Measurements from ENCODE around the gene CMSS1. TPM values are rescaled to one million over a fixed set of nuclear protein-coding genes. Genes with fewer than 3 reads are reported as not detected.
A peak's percentile ranks its signal among the peaks of the same experiment; 100 is the strongest.

Gene CMSS1
- polyA plus RNA-seq, 1 of the 3 experiments (the other 2 are of a cell fraction), result 9.1 TPM

GRCh38 chr3:99825004-99825640 is 7.5 kb downstream of the CMSS1 start:
- H2AFZ ChIP-seq (ENCODE audit: low read depth), result peak overlapping the region; percentile 23; the same call in 1 of the 2 replicates
- peaks cover 0 to 9% of the 10 kb centered on the region in 2 experiments for H3K4me1 ChIP-seq (ENCODE audit: control insufficient read depth in 1 of 2, insufficient read depth in 2 of 2, low read depth in 1 of 2, low read length in 1 of 2)
- no peaks in the 10 kb centered on the region for H3K27me3 ChIP-seq (ENCODE audit: insufficient read depth)
- H3K79me2 ChIP-seq (ENCODE audit: insufficient read depth), result peaks cover 53% of the 10 kb centered on the region; the same call in 1 of the 2 replicates
- H3K4me2 ChIP-seq, result peak overlapping the region; percentile 23; the same call in 1 of the 2 replicates
- H3K27ac ChIP-seq (ENCODE audit: low read depth in 2 of 2, low read length in 1 of 2), result peak overlapping the region; percentile 29 to 63; a peak in 3 of 4 replicates
- H3K4me3 ChIP-seq (ENCODE audit: low read depth in 2 of 2, low read length in 1 of 2), result no peak overlapping the region
- TF ChIP-seq FOSL2 (IDR thresholded peaks at IDR 0.05; ENCODE audit: borderline replicate concordance, low read depth) (peak; percentile 74), TEAD4 (IDR thresholded peaks at IDR 0.05; ENCODE audit: borderline replicate concordance, insufficient read depth) (peak; percentile 29; the same call in 1 of the 2 replicates), RXRA (IDR thresholded peaks at IDR 0.05; ENCODE audit: borderline replicate concordance, low read depth) (peak; percentile 69; the same call in 1 of the 2 replicates), JUND (IDR thresholded peaks at IDR 0.05) (peak; percentile 89), PBX3 (IDR thresholded peaks at IDR 0.05) (peak; percentile 81), TCF12 (IDR thresholded peaks at IDR 0.05) (peak; percentile 75; the same call in 1 of the 2 replicates), EP300 (IDR thresholded peaks at IDR 0.05; ENCODE audit: borderline replicate concordance in 1 of 2, low read depth in 1 of 2, low read length in 1 of 2) (peak in 1 of 2 experiments; percentile 60; a peak in 1 of 4 replicates), MXI1 (IDR thresholded peaks at IDR 0.05; ENCODE audit: low read depth, low read length) (no peak), POLR2AphosphoS5 (IDR thresholded peaks at IDR 0.05; ENCODE audit: low read depth, low read length) (peak; percentile 34; the same call in 1 of the 2 replicates), FOXM1 (IDR thresholded peaks at IDR 0.05; ENCODE audit: low read depth) (no peak), FOXJ3 (CRISPR knock-in tag; IDR thresholded peaks at IDR 0.05) (no peak)
- no peaks in the 10 kb centered on the region for H3K9me3 ChIP-seq
- H3K9me2 ChIP-seq, result no peaks in the 10 kb centered on the region
- peak overlapping the region; percentile 4; the same call in 1 of the 2 replicates for H3K9ac ChIP-seq
- H3K36me3 ChIP-seq (replicated peaks in 1 of 2; ENCODE audit: control insufficient read depth in 1 of 2, insufficient read depth in 2 of 2, low read length in 1 of 2), result no peaks in the 10 kb centered on the region
- DNase-seq, result no peak
- 49% methylated on average over 3 of the region's 3 CpGs for WGBS (ENCODE audit: low lambda C conversion rate)
- POLR2A ChIA-PET, result no interaction called here
- H3F3A ChIP-seq (replicated peaks; ENCODE audit: insufficient read depth), result peaks cover 31% of the 10 kb centered on the region
- H4K20me1 ChIP-seq (ENCODE audit: insufficient read depth), result no peaks in the 10 kb centered on the region
- CTCF ChIA-PET, result interaction anchor here (0.6 to 3.2 kb wide), 4 partner anchors 17 to 1522 kb away, joined by 3 to 22 read pairs (median 6); no protein-coding TSS in a partner anchor

GRCh38 chr3:99829844-99830243 is 12.2 kb downstream of the CMSS1 start:
- no peak for TF ChIP-seq RFX5 (IDR thresholded peaks at IDR 0.05; ENCODE audit: low read length)
- TF ChIP-seq EZH2phosphoT487 (IDR thresholded peaks at IDR 0.05; ENCODE audit: borderline replicate concordance, low read depth), result no peak
- TF ChIP-seq GABPA (IDR thresholded peaks at IDR 0.05; ENCODE audit: low read depth), result no peak
- no peak for TF ChIP-seq POLR2AphosphoS5 (IDR thresholded peaks at IDR 0.05; ENCODE audit: low read depth, low read length)
- H3K4me2 ChIP-seq, result no peak overlapping the region
- ChIA-PET CTCF (interaction anchor here (1.1 to 6.8 kb wide), 8 partner anchors 8 to 762 kb away, joined by 3 to 48 read pairs (median 8); partner anchors contain the start of gene CMSS1), POLR2A (no interaction called here)
- no peak overlapping the region for H2AFZ ChIP-seq (ENCODE audit: low read depth)
- peaks cover 0 to 8% of the 10 kb centered on the region in 2 experiments for H3K4me1 ChIP-seq (ENCODE audit: control insufficient read depth in 1 of 2, insufficient read depth in 2 of 2, low read depth in 1 of 2, low read length in 1 of 2)
- no peak overlapping the region for H3K9ac ChIP-seq
- H3K36me3 ChIP-seq (replicated peaks in 1 of 2; ENCODE audit: control insufficient read depth in 1 of 2, insufficient read depth in 2 of 2, low read length in 1 of 2), result no peaks in the 10 kb centered on the region
- WGBS (ENCODE audit: low lambda C conversion rate), result 93% methylated on average over 3 of the region's 3 CpGs
- no peak overlapping the region for H3K4me3 ChIP-seq (ENCODE audit: low read depth in 2 of 2, low read length in 1 of 2)
- H4K20me1 ChIP-seq (ENCODE audit: insufficient read depth), result no peaks in the 10 kb centered on the region
- DNase-seq, result no peak
- H3K27me3 ChIP-seq (ENCODE audit: insufficient read depth), result no peaks in the 10 kb centered on the region
- peaks cover 41% of the 10 kb centered on the region; the same call in 1 of the 2 replicates for H3K79me2 ChIP-seq (ENCODE audit: insufficient read depth)
- no peaks in the 10 kb centered on the region for H3K9me3 ChIP-seq
- H3F3A ChIP-seq (replicated peaks; ENCODE audit: insufficient read depth), result peaks cover 22% of the 10 kb centered on the region
- no peak overlapping the region for H3K27ac ChIP-seq (ENCODE audit: low read depth in 2 of 2, low read length in 1 of 2)
- no peaks in the 10 kb centered on the region for H3K9me2 ChIP-seq

All from SK-N-SH (cell line).